Skin epidermis (tissue), 12 donors: ENCODE measurements around the gene NRARP.
"Not testable (repeated sequence)": the region's sequence is repeated elsewhere in the genome, so short reads cannot be mapped to it uniquely, and the experiment has no call there.

ENCODE experiments used
- H3K27ac ChIP-seq, 21 experiments: fragments of 200-600 bp; sonication (generic) in 11 of 21; one replicate each; pipeline ENCODE4 v1.5.0; 2020; ENCODE audit warnings: mild to moderate bottlenecking in 3 of 21, inconsistent platforms in 2 of 21, moderate library complexity in 2 of 21
- H3K4me3 ChIP-seq, 7 experiments: fragments of 200-600 bp; sonication (generic) in 2 of 7; one replicate each; pipeline ENCODE4 v1.5.0; 2020; ENCODE audit warnings: inconsistent platforms in 2 of 7, mild to moderate bottlenecking in 2 of 7, moderate library complexity in 1 of 7

The NRARP gene

DNA sequence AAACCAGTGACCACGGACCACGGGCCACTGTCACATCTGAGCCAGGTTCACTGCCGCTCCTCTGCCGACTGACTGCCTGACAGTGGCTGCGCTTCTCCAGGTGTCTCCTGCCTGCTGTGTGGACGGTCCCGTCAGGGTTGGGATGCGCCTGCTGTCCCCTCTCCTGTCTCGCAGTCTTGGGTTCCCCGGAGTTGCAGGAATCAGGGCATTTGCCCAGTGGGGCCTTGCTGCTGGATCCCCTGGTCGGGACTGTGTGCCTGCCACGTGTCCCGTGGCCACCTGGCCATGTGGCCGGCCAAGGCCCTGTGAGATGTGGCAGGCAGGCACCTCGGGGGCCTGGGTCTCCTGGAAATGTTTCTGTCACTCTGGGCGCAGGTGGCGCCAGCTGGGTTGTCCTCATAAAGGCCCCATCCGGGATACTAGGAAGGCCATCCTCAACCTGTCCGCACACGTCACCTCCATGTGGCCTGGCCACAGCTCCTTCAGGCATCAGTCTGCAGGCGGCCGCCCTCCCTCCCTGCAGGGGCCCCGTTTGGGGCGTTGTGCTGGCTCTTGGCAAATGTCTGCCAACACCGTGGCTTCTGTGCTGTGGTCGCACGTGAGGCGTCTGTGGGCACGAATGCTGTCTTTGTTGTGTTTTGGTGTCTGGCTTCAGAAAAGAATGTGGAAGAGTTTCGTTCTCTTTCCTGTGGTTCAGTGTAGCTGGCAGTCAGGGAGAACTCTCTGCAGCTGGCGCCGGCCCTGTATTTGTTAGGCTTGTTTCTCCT, 31.0 kb downstream of the NRARP start:
- H3K4me3 ChIP-seq, result no peak overlapping the region
- no peak overlapping the region for H3K27ac ChIP-seq

DNA sequence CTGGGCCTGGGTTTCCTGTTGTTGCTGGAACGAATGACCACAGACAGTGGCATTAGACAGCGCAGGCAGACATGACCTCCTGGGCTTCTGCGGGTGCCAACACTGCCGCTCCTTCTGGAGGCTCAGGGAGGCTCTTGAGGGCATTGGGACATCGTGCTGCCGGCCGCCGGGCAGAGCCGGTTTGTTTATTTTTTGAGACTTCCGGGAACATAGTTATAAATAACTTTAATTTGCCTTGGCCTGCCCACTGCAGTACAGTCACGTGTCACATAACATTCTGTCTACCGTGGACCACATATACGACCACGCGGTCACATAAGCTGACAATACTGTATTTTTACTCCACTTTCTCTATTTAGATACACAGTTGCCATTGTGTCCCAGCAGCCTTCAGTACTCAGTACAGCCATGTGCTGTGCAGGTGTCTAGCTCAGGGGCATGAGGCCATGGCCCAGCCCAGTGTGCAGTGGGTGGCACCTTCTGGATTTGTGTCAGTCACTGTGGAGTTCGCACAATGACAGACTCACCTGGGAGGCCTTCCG, 32.8 kb downstream of the NRARP start:
- Histone ChIP-seq H3K27ac (peak overlapping the region in 7 of 21 experiments; percentile 2 to 37 (median 23)), H3K4me3 (no peak overlapping the region)

DNA sequence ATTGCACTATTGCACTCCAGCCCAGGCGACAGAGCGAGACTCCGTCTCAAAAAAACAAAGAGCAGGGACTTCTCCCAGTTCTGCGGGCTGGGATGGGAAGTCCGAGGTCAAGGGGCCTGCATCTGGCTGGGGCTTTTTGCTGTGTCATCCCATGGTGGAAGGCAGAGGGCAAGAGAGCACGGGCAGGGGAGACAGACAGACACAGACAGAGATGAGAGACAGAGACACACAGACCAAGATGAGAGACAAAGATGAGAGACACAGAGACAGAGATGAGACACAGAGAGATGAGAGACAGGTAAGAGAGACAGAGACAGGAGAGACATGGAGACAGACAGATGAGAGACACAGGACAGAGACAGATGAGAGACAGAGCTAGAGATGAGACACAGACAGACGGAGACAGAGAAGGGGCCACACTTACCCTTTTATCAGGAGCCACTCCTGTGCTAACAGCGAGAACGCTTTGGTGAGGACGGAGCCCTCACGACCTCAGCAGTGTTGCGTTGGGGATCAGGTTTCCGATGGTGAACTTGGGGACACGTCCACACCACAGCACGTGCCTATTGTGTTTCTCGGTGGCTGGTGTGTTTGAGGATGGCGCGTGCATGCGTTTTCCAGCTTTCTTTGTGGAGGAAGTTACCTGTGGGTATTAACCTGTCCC, 33.4 kb downstream of the NRARP start:
- H3K4me3 ChIP-seq, result no peak overlapping the region
- peak overlapping the region in 6 of 21 experiments; percentile 2 to 37 (median 24) for H3K27ac ChIP-seq

DNA sequence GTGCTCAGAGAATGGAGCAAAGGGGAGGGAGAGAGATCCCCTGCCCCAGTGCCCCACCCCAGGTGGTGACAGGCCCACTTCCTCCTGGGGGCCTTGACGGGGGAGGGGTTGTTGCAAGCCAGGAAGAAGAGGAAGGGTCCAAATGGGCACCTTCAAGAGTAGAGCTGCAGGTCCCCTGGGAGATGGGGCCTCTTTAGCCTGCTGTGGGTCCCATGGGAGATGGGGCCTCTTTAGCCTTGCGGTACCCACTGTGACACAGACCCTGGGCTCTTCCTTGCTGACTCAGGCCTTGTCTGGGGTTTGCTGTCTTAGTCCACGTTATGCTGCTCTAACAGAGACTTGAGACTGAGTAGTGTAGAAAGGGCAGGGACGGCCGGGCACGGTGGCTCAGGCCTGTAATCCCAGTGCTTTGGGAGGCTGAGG, 34.1 kb downstream of the NRARP start:
- Histone ChIP-seq H3K27ac (peak overlapping the region in 2 of 21 experiments; percentile 11 to 23), H3K4me3 (no peak overlapping the region)

DNA sequence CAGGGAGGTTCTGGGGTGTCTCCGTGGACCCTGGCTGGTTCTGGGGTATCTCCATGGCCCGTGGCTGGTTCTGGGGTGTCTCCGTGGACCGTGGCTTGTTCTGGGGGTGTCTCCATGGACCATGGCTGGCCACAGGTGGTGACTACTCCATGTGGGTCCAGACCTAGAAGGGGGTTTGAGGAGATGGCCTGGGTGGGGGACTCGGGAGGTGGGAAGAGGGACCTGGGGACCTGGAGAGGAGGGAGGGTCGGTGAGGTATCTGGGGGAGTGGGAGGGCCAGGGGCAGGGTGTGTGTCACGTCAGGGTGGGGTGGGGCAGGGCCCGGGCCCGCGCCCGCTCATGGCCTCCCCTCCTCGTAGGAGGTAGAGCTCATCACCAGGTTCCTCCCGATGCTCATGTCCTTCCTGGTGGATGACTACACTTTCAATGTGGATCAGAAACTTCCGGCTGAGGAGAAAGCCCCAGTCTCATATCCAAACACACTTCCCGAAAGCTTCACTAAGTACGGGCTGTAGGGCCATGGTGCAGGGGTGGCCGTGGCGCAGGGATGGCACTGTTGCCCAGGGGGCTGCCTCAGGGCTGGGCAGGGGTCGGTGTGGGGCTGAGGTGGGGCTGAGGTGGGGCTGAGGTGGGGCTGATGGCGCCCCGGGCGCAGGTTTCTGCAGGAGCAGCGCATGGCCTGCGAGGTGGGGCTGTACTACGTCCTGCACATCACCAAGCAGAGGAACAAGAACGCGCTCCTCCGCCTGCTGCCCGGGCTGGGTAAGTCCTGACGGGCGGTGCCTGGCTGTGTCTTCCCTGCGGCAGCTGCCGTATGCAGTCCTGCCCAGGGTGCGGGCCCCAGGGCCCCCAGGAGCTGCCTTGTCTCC, 35.3 kb downstream of the NRARP start:
- no peak overlapping the region for H3K4me3 ChIP-seq
- H3K27ac ChIP-seq, result no peak overlapping the region

DNA sequence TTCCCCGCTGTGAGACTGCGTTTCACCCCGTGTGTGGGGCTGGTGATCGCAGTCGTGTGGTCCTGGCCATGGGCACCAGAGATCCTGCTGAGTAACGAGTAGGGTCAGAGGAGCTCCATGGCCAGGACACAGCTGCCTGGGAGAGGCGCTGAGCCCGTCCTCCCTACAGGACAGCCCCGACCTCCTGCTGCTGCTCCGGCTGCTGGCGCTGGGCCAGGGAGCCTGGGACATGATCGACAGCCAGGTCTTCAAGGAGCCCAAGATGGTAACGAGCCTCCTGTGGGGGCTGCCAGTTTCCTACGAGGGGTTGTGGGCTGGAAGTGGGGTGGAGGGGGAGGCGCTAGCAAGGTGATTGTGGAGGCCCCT, 35.9 kb downstream of the NRARP start:
- H3K4me3 ChIP-seq, result no peak overlapping the region
- H3K27ac ChIP-seq, result no peak overlapping the region

DNA sequence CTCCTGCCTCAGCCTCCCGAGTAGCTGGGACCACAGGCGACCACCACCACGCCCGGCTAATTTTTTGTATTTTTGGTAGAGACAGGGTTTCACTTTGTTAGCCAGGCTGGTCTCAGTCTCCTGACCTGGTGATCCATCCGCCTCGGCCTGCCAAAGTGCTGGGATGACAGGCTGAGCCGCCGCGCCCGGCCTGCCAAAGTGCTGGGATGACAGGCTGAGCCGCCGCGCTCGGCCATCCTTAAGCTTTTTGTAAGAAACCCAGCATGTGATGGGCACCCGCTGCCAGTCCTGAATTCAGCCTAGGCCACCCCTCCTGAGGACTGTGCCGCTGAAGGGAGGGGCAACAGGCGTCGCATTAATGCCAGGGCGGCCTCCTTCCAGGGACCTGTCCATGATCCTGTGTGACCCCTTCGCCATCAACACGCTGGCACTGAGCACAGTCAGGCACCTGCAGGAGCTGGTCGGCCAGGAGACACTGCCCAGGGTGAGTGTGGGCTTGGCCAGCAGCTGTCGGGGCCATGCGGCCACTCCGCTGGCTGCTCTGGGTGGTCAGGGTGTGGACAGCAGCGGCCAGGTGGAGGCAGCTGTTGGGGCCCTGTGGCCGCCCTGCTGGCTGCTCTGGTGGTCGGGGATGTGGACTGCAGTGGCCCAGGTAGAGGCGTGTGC, 36.4 kb downstream of the NRARP start:
- H3K4me3 ChIP-seq, result no peak overlapping the region
- no peak overlapping the region for H3K27ac ChIP-seq

DNA sequence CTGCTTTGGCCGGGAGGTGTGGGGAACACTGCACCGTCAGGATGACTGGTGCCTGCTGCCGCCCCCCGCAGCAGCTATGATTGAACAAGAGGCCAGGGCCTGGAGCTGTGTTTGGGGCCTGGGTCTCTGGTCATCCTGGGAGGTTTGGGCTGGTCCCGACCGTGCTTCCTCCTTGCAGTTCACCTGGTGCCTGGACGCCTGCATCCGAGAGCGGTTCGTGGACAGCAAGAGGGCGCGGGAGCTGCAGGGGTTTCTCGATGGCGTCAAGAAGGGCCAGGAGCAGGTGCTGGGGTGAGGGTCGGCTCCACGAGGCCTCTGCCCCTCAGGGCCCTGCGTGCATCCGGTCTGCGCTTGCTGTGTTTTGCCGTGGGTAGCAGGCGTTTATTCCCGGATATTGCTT, 38.0 kb downstream of the NRARP start:
- Histone ChIP-seq H3K4me3 (no peak overlapping the region), H3K27ac (no peak overlapping the region)

DNA sequence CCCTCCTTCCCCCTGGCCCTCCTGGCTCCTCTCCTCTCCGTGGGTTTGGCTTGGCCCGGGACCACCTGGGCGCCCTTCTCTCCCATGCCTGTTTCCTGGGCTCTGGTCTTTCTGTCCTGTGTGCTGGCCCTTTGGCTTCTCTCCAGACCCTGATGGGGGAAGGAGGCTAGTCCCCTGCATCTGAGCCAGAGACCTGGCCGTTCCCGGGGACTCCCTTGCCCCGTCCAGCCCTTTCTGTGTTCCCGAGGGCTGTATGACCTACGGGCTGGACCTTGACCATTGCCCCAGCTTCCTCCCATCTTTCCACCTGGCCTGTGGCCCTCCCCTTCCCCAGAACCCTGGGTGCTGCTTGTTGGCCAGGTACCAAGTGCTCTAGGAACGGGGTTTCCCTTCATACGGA, 38.6 kb downstream of the NRARP start:
- no peak overlapping the region for H3K4me3 ChIP-seq
- no peak overlapping the region for H3K27ac ChIP-seq

DNA sequence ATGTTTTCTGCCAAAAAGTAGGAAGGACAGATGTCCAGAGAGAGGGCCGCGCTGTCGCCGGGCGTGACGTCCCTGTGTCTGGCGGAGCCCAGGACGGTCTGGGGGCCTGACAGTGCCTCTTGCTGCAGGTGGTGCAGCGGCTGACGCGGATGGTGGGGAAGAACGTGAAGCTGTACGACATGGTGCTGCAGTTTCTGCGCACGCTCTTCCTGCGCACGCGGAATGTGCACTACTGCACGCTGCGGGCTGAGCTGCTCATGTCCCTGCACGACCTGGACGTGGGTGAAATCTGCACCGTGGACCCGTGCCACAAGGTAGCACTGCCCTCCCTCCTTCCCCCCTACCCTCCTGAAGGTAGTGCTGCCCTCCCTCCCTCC, 39.2 kb downstream of the NRARP start:
- Histone ChIP-seq H3K27ac (no peak overlapping the region), H3K4me3 (no peak overlapping the region)

DNA sequence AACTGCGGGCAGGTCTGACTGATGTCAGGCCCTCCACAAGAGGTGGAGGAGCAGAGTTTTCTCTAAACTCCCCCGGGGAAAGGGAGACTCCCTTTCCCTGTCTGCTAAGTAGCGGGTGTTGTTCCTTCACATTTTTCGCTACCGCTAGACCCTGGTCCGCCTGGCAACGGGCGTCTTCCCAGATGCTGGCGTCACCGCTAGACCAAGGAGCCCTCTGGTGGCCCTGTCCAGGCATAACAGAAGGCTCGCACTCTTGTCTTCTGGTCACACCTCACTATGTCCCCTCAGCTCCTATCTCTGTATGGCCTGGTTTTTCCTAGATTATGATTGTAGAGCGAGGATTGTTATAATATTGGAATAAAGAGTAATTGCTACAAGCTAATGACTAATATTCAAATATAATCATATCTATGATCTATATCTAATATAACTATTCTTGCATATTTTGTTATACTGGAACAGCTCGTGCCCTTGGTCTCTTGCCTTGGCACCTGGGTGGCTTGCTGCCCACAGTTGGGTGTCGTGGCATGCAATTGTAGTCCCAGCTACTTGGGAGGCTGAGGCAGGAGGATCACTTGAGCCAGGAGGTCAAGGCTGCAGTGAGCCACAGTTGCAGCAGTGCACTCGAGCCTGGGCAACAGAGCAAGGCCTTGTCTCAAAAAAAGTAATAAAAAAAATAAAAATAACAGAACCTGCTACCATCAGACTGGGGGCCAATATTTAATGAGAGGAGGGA, 39.7 kb downstream of the NRARP start:
- H3K27ac ChIP-seq, H3K4me3 ChIP-seq: not testable (repeated sequence)

DNA sequence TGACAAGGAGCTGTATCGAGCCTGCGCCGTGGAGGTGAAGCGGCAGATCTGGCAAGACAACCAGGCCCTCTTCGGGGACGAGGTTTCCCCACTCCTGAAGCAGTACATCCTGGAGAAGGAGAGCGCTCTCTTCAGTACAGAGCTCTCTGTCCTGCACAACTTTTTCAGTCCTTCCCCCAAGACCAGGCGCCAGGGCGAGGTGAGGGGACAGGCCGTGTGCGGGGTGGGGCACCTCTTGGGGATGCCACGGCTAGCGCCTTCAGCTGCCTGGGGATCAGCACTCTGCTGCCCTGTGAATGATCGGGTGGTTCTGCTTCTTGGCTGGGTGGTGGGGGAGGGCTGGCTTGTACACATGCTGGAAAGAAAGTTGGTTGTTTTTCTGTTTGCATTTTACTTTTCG, 45.2 kb downstream of the NRARP start:
- Histone ChIP-seq H3K27ac (no peak overlapping the region), H3K4me3 (no peak overlapping the region)

DNA sequence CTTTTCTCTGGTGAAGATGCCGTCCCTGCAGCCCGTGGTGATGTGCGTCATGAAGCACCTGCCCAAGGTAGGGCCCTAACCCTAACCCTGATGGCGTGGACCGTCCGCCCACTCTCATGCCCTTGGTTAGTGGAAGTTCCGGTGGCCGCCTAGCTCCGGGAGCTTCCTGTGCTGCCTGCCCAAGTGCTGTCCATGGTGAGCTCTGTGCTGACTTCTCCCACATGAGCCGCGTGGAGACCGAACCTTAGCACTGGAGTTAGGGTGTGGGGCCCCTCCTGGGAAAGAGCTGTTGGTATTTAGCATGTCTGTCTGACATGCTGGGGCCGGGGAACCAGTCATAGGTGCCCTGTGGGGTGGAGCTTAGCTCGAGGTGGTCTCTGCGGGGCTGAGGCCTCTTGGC, 45.7 kb downstream of the NRARP start:
- peak overlapping the region in 6 of 7 experiments; percentile 73 to 100 (median 100) for H3K4me3 ChIP-seq
- H3K27ac ChIP-seq, result peak overlapping the region in 2 of 21 experiments; percentile 89 to 95

DNA sequence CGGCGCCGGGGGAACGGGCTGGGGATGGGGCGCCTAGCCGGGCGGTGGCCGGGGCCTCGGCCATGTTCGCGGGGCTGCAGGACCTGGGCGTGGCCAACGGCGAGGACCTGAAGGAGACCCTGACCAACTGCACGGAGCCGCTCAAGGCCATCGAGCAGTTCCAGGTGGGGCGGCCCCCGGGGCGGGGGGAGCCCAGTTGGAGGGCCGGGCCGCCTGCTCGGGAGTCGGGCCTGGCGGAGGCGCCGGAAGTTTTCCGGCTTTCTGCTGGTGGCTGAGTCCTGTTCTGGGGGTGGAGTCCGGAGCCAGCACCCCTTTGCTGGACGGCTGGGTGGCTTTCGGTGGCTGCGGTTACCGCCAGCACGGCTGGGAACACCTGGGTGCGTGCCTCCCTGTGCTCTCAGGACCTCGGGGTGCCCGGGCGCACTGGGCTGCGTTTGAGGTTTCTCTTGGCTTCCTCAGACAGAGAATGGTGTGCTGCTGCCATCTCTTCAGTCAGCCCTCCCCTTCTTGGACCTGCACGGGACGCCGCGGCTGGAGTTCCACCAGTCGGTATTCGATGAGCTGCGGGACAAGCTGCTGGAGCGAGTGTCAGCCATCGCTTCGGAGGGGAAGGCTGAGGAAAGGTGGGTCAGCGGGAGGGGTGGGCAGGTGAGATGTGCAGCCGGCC, 46.5 kb downstream of the NRARP start:
- H3K27ac ChIP-seq, result peak overlapping the region; percentile 27 to 95 (median 87)
- H3K4me3 ChIP-seq, result peak overlapping the region; percentile 73 to 100 (median 99)

DNA sequence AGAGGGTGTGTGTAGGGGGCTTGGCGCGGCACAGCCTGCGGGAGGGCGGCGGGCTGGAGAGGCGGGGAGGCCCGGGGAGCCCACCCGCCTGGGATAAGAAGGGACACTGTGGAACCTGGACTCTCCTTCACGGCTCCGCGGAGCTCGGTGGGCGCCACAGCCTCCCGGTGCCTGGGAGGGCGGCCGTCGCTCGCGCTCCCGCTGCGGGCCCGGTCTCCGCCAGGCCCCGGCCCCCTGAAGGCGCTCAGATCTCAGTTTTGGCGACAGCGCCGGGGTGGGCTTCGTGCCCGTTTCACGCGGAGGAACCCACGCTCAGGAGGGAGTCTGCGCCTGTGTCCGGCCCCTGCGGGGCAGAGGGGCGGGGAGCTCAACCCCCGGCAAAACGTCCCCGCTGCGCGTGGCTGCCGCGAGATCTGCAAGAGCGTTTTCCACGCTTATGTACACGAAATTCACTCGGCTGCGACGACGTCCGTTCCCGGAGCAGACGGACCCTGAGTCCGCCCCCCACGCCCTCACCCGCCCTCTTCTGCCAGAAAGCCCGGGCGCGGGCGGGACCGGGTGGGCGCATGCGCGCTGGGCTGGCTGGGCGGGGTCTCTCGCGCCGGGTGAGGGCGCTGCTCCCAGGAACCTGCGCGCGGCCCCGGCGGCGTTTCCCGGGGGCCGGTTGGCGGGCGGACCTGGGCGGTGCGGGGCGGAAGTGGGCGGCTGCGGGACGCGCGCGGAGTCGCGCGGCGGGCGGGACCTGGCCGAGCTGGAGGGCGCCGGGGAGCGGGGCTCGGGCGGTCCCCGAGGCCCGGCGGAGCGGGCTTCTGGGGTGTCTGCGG, 47.2 kb downstream of the NRARP start, which contains the start of gene NELFB:
TSS of gene NELFB (plus strand) at position 704 of the 824 bp plus-strand sequence.
- Histone ChIP-seq H3K27ac (peak within 1 kb of the TSS; percentile 27 to 95 (median 87)), H3K4me3 (peak within 1 kb of the TSS; percentile 73 to 100 (median 99))

DNA sequence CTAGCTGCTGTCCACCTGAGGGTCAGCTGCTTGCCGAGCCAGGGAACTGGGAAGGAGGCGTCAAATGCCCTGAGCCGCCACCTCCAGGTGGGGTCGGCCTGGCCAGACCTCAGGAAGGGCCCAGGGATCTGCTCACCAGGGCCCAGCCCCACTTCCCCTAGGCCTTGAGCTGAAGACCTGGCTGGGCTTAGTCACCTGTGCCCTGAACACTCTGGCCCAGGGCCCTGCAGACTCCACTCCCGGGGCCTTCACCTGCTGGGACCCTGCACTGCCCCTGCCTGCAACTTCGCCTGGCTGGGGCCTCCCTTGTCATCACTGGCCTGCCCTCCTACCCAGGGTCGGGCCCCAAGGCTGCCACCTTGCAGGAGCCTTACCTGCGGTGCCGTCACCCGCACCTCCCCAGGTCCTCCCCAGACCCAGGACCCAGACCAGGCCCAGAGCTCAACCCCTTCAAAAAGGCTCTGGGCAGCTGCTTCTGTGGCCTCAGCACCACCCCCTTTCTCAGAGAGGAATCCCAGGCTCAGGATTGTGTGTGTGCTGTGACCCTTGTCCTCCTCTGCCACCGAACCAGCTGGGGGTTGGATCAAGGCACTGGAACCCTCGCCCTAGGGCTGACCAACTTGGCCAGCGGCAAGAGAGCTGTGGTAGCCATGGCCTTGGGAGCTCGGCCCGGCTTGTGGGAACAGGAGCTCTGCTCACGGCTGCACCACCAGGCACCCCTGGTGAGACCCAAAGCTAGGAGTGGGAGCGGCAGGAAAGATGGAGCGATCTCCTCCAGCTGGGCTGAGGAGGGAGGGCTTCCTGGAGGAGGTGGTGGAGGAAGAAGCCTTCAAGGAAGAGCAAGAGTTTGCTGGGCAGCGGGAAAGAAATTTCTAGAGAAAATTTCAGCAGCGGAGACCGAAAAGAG, 48.1 kb downstream of the NRARP start:
- H3K27ac ChIP-seq, result peak overlapping the region in 16 of 21 experiments; percentile 75 to 95 (median 84)
- H3K4me3 ChIP-seq, result peak overlapping the region; percentile 73 to 100 (median 99)
